HuH-7.5 (cell line): ENCODE measurements around the gene IQSEC3.

Experiments
- DNase-seq: peaks from one replicate; pipeline ENCODE4 v3.0.0; 2011; ENCODE audit warnings: low spot score

IQSEC3 gene

GRCh38 chr12:80681-81190 lies 14.2 kb downstream of the IQSEC3 start:
- no peak for DNase-seq

- DNase-seq = no peak
These were observed 16.2 kb downstream of the IQSEC3 start for GRCh38 chr12:82740-83139.

GRCh38 chr12:84056-84455 lies 17.5 kb downstream of the IQSEC3 start:
- DNase-seq = no peak

- DNase-seq = no peak
These were observed 18.7 kb downstream of the IQSEC3 start for GRCh38 chr12:85191-85666.

GRCh38 chr12:87315-87714 lies 20.7 kb downstream of the IQSEC3 start:
- no peak for DNase-seq

- no peak for DNase-seq
These were observed 21.3 kb downstream of the IQSEC3 start for GRCh38 chr12:87856-88255.

- DNase-seq = no peak
These were observed 23.1 kb downstream of the IQSEC3 start for GRCh38 chr12:89653-90052.

GRCh38 chr12:91213-91612 lies 24.6 kb downstream of the IQSEC3 start:
- DNase-seq = no peak

GRCh38 chr12:93266-94005 lies 26.9 kb downstream of the IQSEC3 start:
- DNase-seq = no peak

- DNase-seq = no peak
These were observed 30.0 kb downstream of the IQSEC3 start for GRCh38 chr12:96543-96942.

- DNase-seq = no peak
These were observed 32.4 kb downstream of the IQSEC3 start for GRCh38 chr12:98924-99352.

GRCh38 chr12:99605-100004 lies 33.0 kb downstream of the IQSEC3 start:
- DNase-seq = no peak

GRCh38 chr12:101969-102878 lies 35.7 kb downstream of the IQSEC3 start:
- DNase-seq = no peak

GRCh38 chr12:102879-103168 lies 36.3 kb downstream of the IQSEC3 start:
- no peak for DNase-seq

GRCh38 chr12:103169-103981 lies 36.8 kb downstream of the IQSEC3 start:
- no peak for DNase-seq

- no peak for DNase-seq
These were observed 38.0 kb downstream of the IQSEC3 start for GRCh38 chr12:104551-105081.

- DNase-seq = no peak
These were observed 39.1 kb downstream of the IQSEC3 start for GRCh38 chr12:105696-106095.

GRCh38 chr12:106118-106591 lies 39.6 kb downstream of the IQSEC3 start:
- no peak for DNase-seq

- DNase-seq = no peak
These were observed 42.0 kb downstream of the IQSEC3 start for GRCh38 chr12:108594-108993.

- no peak for DNase-seq
These were observed 42.9 kb downstream of the IQSEC3 start for GRCh38 chr12:109446-109845.

- DNase-seq = no peak
These were observed 43.3 kb downstream of the IQSEC3 start for GRCh38 chr12:109872-110271.
